Mucosa of descending colon (tissue), 3 donors: ENCODE results near the gene SMIM8. TPM values are rescaled to one million over a fixed set of nuclear protein-coding genes. Genes with fewer than 3 reads are reported as not detected.

Experiments used
- ATAC-seq: fragments of 200-7000 bp; cut with Tn5 transposase; one replicate; pipeline ENCODE4 v1.9.1; 2020; ENCODE audit warnings: mild to moderate bottlenecking, moderate library complexity
- DNase-seq, 3 donors: peaks; one replicate each; pipeline ENCODE4 v3.0.0-alpha.2; 2020
- H3K36me3 ChIP-seq: fragments of 200-600 bp; one replicate; pipeline ENCODE4 v1.8.0; 2021; ENCODE audit warnings: low read depth, mild to moderate bottlenecking
- H3K4me1 ChIP-seq: fragments of 200-600 bp; one replicate; pipeline ENCODE4 v1.8.0; 2021; ENCODE audit warnings: low read depth, mild to moderate bottlenecking
- H3K4me3 ChIP-seq: fragments of 200-600 bp; one replicate; pipeline ENCODE4 v1.8.0; 2021; ENCODE audit warnings: mild to moderate bottlenecking
- H3K9me3 ChIP-seq: fragments of 200-600 bp; one replicate; pipeline ENCODE4 v1.8.0; 2021; ENCODE audit warnings: mild to moderate bottlenecking
- CTCF ChIP-seq: fragments of 200-600 bp; IDR thresholded peaks from one replicate; pipeline ENCODE4 v1.8.0; 2022; ENCODE audit warnings: antibody characterized with exemption, mild to moderate bottlenecking
- intact Hi-C, 2 donors: fragments of 100-400 bp; cut with DNase I in 1 of 2; cut with micrococcal nuclease in 1 of 2; formaldehyde crosslinking; loops; one replicate each; pipeline versions ENCODE4 v1.11.0 to v1.11.1; 2022; cut with DNase I, micrococcal nuclease
- total RNA-seq, 3 donors: library from RNA; stranded (reverse); fragmentation: NEBNext Ultra II Directional in 2 of 3; extraction: Animal tissue kit (Norgen Biotek cat#: 25700) in 2 of 3; gene quantifications; one replicate each; pipeline versions ENCODE4 v1.2.1 to v1.2.4, GENCODE V29; 2021 to 2023
- donor health status: DM: no; HTN: no; CAD: no; lungs with moderate emphysema.
- donor health status: DM: no; HTN: no; CAD: no.
- donor health status: DM: no; HTN: yes; CAD: no.

SMIM8 gene
- total RNA-seq, 3 donors from 2014 or later: 10.9 to 18.9 (median 13.2) TPM

DNA sequence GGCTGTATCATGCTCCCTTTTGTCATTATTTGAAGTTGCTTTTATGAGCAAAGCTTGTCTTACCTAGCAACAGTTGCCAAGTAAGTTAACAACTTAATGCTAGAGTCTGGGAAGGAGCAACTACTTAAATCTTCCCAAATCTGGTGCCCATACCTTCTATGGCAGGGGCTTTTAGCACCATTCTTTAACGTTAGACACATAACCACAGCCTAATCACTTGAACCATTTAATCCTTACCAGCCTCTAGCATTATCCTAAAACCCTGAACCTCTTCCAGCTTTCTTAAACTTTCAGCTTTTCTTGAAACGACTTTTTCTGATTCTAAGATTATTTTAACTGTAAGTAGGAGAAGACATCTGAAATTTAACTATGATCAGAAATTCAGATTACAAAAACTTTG is 22.3 kb downstream of the SMIM8 start, which contains the start of gene C6orf163:
Gene C6orf163 (plus strand): TSS at position 83 of the 400 bp plus-strand sequence. CDS start 287 bp downstream, at position 370.
- H3K36me3 ChIP-seq: no peaks in the 10 kb centered on the region
- intact Hi-C loops: no loop called here
- ATAC-seq: no peak

DNA sequence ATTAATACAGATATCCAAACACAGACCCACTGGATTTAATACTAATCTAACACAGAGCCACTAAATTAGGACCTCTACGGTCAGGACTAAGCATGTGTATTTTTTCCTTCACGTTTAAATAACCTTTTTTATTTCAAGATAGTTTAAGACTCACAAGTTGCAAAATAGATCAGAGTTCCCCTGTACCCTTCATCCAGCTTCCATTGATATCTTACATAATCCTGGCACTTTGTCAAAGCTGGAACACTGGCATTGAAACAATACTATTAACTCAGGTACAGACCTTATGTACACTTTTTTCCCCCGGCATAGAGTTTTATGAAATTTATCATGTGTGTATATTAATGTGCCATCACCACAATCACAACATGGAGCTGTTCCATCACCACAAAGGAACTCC is 24.3 kb downstream of the SMIM8 start:
- Histone ChIP-seq H3K4me3 (no peak overlapping the region), H3K9me3 (no peaks in the 10 kb centered on the region), H3K36me3 (no peaks in the 10 kb centered on the region), H3K4me1 (no peaks in the 10 kb centered on the region)
- ATAC-seq (no peak), DNase-seq (no peak)
- TF ChIP-seq CTCF: no peak
- intact Hi-C loops: no loop called here

More for the DNA sequence above, 22.3 kb downstream of the SMIM8 start, which contains the start of gene C6orf163:
- Histone ChIP-seq H3K4me1 (no peaks in the 10 kb centered on the region), H3K4me3 (no peak within 1 kb of the TSS), H3K9me3 (no peaks in the 10 kb centered on the region)
- no peak for DNase-seq
- no peak for TF ChIP-seq CTCF

GRCh38 chr6:87349896-87350295 is 27.5 kb downstream of the SMIM8 start:
- no peak for TF ChIP-seq CTCF
- Histone ChIP-seq H3K36me3 (no peaks in the 10 kb centered on the region), H3K9me3 (no peaks in the 10 kb centered on the region), H3K4me1 (no peaks in the 10 kb centered on the region), H3K4me3 (no peak overlapping the region)
- ATAC-seq (no peak), DNase-seq (no peak)
- intact Hi-C loops: no loop called here

DNA sequence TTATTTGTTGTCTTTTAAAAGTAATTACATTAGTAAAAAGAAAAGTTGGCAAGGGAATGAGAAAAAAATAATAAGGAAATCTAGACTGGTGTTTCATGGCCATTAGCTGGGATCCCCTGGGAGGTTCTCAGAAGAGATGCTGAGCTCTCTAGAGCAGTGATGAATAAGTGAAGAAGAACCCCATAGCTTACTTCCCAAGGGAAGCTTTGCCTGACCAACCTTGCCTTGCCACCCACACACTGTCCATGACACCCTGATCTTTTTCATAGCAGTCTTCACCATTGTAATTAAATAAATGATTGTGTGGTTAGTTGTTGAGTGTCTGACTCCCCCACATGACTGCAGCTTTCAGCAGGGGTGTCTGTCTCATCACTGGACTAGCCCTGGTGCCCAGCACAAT is 28.1 kb downstream of the SMIM8 start:
- ATAC-seq: no peak
- Histone ChIP-seq H3K36me3 (no peaks in the 10 kb centered on the region), H3K9me3 (no peaks in the 10 kb centered on the region), H3K4me3 (no peak overlapping the region), H3K4me1 (no peaks in the 10 kb centered on the region)
- intact Hi-C loops: no loop called here
- no peak for TF ChIP-seq CTCF
- no peak for DNase-seq

GRCh38 chr6:87351583-87351982 is 29.2 kb downstream of the SMIM8 start:
- no peak for ATAC-seq
- H3K9me3 ChIP-seq: no peaks in the 10 kb centered on the region

More at GRCh38 chr6:87351583-87351982, 29.2 kb downstream of the SMIM8 start:
- Histone ChIP-seq H3K4me1 (no peaks in the 10 kb centered on the region), H3K36me3 (no peaks in the 10 kb centered on the region), H3K4me3 (no peak overlapping the region)
- TF ChIP-seq CTCF: no peak
- intact Hi-C loops: no loop called here
- DNase-seq: no peak
